ENCODE data around the gene SDF2L1. TPM values are rescaled to one million over a fixed set of nuclear protein-coding genes. Genes with fewer than 3 reads are reported as not detected.
"Not testable (repeated sequence)": the region's sequence is repeated elsewhere in the genome, so short reads cannot be mapped to it uniquely, and the experiment has no call there.

SDF2L1 gene
- total RNA-seq, 1 donor from 2014 or later: 32.7 TPM

DNA sequence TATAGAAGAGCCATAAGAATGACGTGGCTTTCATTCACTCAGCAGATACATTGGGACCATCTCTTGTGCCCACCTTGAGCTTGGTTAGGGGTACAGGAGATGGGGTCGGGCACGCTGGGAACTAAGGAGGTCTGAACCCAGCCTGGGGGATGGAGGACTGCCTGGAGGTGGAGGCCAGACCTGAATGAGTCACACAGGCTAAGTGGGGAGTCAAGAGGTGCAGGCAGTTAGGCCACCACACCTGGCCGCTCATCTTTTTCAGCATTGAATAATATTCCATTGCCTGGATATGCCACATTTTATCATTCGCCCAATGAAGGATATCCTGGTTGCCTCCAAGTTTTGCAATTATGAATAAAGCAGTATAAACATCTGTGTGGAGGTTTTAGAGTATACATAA is 19.9 kb downstream of the SDF2L1 start:
- DNase-seq (ENCODE audit: low read depth in 2 of 2): no peak

GRCh38 chr22:21663738-21664137 is 21.6 kb downstream of the SDF2L1 start:
- no peak for DNase-seq (ENCODE audit: low read depth in 2 of 2)

- DNase-seq (ENCODE audit: low read depth in 2 of 2): no peak
Measured at GRCh38 chr22:21665047-21665851, 23.1 kb downstream of the SDF2L1 start.

DNA sequence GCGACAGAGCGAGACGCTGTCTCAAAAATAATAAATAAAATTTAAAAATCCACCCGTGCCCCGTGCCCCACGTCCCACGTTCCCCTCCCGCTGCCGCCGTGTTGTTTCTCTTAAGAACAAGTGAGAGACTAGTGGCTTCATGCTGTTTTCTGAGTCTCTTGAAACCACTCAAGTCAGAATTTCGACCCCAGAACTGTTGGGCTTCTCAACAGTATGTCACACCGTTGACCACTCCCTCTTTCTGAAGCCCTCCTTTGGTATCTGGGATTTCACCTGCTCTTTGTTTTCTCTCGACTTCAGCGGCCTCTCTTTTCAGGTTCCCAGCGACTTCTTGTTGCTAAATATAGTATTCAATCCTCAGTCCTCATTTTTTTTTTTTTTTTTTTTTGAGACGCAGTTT is 24.7 kb downstream of the SDF2L1 start:
- DNase-seq (ENCODE audit: low read depth in 2 of 2): no peak

DNA sequence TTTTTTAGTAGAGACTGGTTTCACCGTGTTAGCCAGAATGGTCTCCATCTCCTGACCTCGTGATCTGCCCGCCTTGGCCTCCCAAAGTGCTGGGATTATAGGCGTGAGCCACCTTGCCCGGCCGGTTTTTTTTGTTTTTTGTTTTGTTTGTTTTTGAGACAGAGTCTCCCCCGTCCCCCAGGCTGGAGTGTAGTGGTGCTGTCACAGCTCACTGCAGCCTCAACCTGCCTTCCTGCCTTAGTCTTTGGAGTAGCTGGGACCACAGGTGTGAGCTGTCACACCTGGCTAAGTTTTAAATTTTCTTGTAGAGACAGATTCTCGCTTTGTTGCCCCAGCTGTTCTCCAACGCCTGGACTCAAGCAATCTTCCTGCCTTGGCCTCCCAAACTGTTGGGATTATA is 26.9 kb downstream of the SDF2L1 start:
- DNase-seq (ENCODE audit: low read depth in 2 of 2): no peak

- no peak for DNase-seq (ENCODE audit: low read depth in 2 of 2)
Measured at GRCh38 chr22:21672107-21672629, 30.1 kb downstream of the SDF2L1 start.

GRCh38 chr22:21673534-21674321 is 31.6 kb downstream of the SDF2L1 start:
- DNase-seq (ENCODE audit: low read depth in 2 of 2): no peak

GRCh38 chr22:21674638-21675245 is 32.6 kb downstream of the SDF2L1 start:
- DNase-seq (ENCODE audit: low read depth in 2 of 2): no peak

GRCh38 chr22:21677606-21678443 is 35.7 kb downstream of the SDF2L1 start:
- DNase-seq (ENCODE audit: low read depth in 2 of 2): no peak

- not testable (repeated sequence) for DNase-seq (ENCODE audit: low read depth in 2 of 2)
Measured at GRCh38 chr22:21678842-21679241, 36.7 kb downstream of the SDF2L1 start.

DNA sequence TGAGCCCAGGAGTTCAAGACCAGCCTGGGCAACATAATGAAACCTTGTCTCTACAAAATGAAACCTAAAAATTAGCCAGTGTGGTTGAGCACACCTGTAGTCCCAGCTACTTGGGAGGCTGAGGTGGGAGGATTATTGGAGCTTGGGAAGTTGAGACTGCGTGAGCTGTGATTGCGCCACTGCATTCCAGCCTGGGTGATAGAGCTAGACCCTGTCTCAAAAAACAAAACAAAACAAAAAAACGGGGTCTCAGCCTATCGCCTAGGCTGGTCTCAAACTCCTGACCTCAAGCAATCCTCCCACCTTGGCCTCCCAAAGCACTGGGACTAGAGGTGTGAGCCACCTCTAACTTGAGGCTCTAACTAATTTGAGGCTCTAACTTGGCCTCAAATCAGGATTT is 37.3 kb downstream of the SDF2L1 start:
- no peak for DNase-seq (ENCODE audit: low read depth in 2 of 2)

GRCh38 chr22:21680830-21681565 is 38.9 kb downstream of the SDF2L1 start:
- DNase-seq (ENCODE audit: low read depth in 2 of 2): no peak

- no peak for DNase-seq (ENCODE audit: low read depth in 2 of 2)
Measured at GRCh38 chr22:21681566-21682370, 39.7 kb downstream of the SDF2L1 start.

- no peak for DNase-seq (ENCODE audit: low read depth in 2 of 2)
Measured at GRCh38 chr22:21682385-21683175, 40.5 kb downstream of the SDF2L1 start.

DNA sequence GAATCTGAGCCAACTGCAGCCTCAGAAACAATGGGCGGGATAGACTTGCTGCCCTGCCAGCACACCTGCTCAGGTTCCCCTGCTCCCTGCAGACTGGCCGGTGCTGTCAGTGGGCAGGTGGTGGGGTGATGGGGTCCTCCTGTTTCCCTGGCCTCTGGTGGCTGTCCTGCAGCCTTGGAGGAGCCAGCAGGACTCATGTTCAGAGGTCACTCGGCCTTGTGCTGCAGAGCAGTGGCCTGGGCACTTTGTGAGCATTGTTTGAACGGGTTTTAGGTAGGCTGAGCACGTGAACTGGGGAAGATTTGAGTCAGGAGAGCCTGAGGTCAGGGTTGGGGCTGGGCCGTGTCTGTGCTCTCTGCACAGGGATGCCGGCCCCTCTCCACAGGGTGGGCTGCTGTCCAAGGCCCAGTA is 41.3 kb downstream of the SDF2L1 start:
- DNase-seq (ENCODE audit: low read depth in 2 of 2): no peak

GRCh38 chr22:21684492-21685163 is 42.5 kb downstream of the SDF2L1 start:
- no peak for DNase-seq (ENCODE audit: low read depth in 2 of 2)

DNA sequence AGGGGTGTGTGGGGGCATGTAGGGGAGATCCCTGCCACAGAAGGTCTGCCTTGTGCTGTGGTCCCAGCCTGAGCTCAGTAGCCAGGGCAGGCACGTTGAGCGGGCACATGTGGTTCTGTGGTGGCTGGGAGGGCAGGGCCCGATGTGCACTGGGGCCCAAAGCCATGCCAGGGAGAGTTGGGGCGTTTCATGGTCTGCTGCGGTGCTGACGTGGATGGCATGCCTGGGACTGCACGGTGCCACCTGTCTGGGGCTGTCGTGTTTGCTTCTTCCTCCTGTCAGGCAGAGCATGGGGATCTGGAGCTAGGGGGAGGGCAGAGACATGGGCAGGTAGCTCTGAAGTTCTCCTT is 43.0 kb downstream of the SDF2L1 start:
- DNase-seq (ENCODE audit: low read depth in 2 of 2): no peak

DNA sequence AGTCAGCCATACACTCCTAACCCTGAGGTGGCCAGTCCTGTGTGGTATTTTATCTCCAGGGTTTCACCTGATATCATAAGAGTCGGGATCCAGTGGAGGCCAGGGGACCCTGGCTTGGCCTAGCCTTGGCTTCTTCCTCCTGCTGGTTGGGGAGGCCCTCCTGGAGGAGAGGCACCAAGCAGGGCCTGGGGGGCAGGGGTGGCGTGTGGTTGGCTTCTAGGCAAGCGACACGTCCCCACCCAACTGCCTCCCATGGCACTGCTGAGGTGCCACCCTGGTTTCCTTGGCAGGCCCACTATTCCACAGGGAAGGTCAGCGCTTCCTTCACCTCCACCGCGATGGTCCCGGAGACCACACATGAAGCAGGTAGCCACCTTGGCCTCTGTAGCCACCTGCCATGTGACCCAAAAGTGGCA is 44.1 kb downstream of the SDF2L1 start:
- no peak for DNase-seq (ENCODE audit: low read depth in 2 of 2)
